Left renal pelvis (tissue), 4 donors: ENCODE measurements around the gene NADK2. TPM values are rescaled to one million over a fixed set of nuclear protein-coding genes. Genes with fewer than 3 reads are reported as not detected.

ENCODE experiments used
- polyA plus RNA-seq, 4 donors: library from polyadenylated mRNA; unstranded; fragments of 120-200 nt; gene quantifications; one replicate each; pipeline ENCODE4 v1.2.1, GENCODE V29; 2013; ENCODE audit not compliant: insufficient read length in 4 of 4

NADK2 gene
- polyA plus RNA-seq, 4 donors: 44.0 to 57.1 (median 49.9) TPM

Other genes with a start within 250 kb of the NADK2 start
- 10 to 100 TPM in 2 of 4 donors, 1 to 10 TPM in 1, under 1 TPM in 1; 0.30 to 16.8 (median 9.3) TPM for gene UGT3A2, start 175.0 kb downstream of the NADK2 start, polyA plus RNA-seq
- gene LMBRD2, start 90.0 kb downstream of the NADK2 start, polyA plus RNA-seq: 10 to 100 TPM in 3 of 4 donors, 1 to 10 TPM in 1; 8.4 to 19.9 (median 18.3) TPM
- gene SKP2, start 89.8 kb downstream of the NADK2 start, polyA plus RNA-seq: 10 to 100 TPM; 38.8 to 50.1 (median 46.5) TPM
- 1 to 10 TPM in 3 of 4 donors, under 1 TPM in 1; 0.29 to 8.3 (median 7.7) TPM for gene RANBP3L, start 60.0 kb upstream of the NADK2 start, polyA plus RNA-seq